ENCODE measurements around the gene EARS2.

GRCh38 chr16:23597003-23597756, 40.0 kb upstream of the EARS2 start:
- TF ChIP-seq POLR2A (IDR thresholded peaks at IDR 0.05) = no peak
- TF ChIP-seq CTCF (IDR thresholded peaks at IDR 0.05) = no peak
